GM21619 (cell line): Measurements from ENCODE around the gene TBC1D2B.
"Not testable (repeated sequence)": the region's sequence is repeated elsewhere in the genome, so short reads cannot be mapped to it uniquely, and the experiment has no call there.

Experiments
- ATAC-seq: cut with Tn5 transposase; IDR thresholded peaks from one replicate; pipeline ENCODE4 v1.9.1; 2021; ENCODE audit not compliant: unreplicated experiment

TBC1D2B gene

DNA sequence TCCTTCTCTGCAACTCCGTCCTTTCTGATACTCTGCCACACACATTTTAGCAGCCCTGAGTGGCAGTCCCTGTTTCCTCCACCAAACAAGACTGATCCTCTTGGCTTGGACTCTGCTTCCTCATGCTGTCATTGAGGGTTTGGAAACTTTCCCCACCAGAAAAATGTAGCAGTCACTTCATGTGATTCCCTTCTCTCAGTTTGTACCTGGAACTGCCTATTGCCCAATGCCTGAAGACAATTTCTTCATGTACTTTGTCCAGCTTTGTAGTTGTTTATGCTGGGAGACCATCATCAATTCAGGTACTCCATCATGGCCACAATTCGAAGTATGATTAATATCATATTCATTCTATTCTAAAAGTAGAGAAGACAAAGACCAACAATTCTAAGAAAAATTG, 119.5 kb downstream of the TBC1D2B start:
- ATAC-seq = not testable (repeated sequence)

DNA sequence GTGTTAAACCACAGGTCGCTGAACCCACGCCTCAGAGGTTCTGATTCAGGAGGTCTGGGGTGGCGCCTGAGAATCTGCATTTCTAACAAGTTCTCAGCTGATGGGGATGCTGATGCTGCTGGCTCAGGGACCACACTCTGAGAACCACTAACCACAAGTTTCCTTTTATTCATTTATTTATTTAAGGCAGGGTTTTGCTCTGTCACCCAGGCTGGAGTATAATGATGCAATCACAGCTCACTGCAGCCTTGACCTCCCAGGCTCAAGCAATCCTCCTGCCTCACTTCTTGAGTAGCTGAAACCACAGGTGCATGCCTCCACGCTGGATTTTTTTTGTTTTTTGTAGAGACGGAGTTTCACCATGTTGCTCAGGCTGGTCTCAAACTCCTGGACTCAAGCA, 123.6 kb downstream of the TBC1D2B start:
- not testable (repeated sequence) for ATAC-seq

DNA sequence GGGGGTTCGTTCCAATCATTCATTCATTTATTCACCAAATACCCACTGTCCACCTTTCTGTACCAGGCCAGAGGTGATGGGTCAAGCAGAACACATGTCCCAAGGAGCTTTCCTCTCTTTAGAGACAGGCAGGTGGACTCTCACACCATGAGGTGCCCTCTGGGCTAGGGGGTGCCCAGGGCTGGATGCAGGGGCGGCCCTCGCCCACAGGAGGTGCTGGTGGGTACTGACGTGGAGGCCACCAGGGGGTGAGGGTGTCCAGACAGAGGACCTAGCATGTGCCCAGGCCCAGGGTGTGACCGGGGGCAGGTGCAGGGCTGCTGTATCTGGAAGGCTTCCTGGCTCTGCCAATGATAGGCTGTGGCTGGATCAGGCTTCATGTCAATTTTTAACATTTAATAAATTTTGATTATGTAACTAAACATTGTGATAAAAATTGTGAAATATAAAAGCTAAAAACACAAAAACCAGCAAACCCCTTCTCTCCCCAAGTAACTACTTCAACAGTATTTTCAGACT, 124.5 kb downstream of the TBC1D2B start:
- not testable (repeated sequence) for ATAC-seq

DNA sequence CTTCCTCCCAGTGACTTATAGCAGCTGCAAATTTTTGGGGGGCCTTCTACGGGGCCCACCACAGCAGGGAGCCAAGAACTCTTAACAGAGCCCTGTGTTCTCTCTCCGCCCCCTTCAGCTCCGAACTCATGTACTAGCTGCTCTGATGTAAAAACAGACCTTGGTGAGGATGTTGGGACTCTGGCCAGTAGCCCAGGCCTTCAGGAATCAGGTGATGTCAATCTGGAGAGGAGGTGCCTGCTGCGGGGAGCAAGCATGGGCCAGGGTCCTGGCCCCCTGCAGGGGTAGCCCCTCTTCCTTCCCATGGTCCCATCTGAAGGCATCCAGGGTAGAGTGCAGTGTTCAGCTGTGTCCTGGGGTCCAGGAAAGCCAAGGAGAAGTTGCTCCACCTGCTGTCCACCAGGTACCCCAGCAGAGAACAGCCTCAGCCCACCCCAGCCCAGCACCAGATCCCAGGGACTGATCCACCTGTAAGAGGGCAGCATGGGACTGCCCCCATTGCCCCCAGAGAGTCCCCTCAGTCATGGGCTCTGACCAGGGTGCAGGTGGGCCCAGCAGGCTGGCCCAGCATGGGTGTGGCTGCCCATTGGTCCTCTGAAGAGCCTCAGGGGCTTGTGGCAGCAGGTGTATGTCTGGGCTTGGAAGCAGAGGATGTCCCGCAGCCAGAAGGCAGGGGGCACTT, 126.3 kb downstream of the TBC1D2B start:
- not testable (repeated sequence) for ATAC-seq

DNA sequence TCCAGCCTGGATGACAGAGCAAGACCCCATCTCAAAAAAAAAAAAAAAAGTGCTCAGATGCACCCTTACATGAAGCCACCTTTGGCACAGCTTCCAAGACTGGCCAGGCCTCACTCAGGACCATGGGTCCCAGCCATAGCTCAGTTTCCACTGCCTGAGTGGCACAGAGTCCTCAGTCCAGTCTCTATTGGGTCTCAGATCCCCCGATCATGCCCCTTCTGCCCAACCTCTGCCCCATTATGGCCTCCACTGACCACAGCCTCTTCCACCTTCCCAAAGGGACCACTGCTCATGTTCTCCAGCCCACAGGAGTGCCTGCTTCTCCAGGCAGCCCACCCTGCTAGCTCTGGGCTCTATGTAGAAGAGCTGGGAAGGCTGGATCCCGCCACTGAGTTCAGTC, 127.0 kb downstream of the TBC1D2B start:
- not testable (repeated sequence) for ATAC-seq

DNA sequence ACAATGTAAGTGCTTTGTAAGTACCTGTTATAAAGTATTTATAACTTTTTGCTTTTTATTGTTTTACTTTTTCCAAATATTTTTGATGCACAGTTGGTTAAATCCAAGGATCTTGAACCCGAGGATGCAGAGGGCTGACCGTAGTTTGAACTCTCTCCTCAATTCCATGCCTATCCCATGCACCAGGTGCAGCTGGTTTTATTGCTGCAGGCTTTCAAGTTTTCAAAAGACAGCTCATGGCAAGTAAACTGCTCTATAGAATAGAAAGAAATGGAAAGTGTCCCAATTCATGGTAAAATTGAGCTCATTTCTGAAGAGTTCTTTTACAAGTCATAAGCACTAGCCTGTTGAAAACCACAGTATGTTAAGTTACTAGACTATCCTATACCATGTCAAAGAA, 131.9 kb downstream of the TBC1D2B start:
- no peak for ATAC-seq
